ENCODE results near the gene BBC3. TPM values are rescaled to one million over a fixed set of nuclear protein-coding genes. Genes with fewer than 3 reads are reported as not detected.

BBC3 gene
- polyA plus RNA-seq, 4 donors, result 1.6 to 2.9 (median 2.6) TPM

- no peak for DNase-seq (ENCODE audit: low read depth in 4 of 4, low spot score in 2 of 4)
These were observed 21.4 kb downstream of the BBC3 start for GRCh38 chr19:47209319-47210179.

DNA sequence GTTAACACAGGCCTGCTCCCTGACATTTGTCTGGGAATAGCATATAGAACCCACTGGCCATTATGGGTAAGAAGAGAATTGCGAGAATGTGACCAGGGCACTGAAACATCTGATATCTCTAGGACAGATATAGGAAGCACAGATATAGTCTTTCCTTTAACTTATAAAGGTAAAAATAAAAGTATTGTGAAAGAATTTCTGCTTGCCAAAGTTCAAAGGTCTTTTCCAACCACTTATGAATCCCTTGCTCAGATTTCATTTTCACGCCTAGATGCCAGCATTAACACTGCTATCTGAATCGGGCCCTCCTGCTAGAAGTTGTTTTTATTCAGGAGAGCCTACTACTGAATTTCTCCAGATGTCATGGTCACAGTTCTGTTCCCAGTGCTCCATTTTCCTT, 27.7 kb downstream of the BBC3 start:
- DNase-seq (ENCODE audit: low read depth in 4 of 4, low spot score in 2 of 4), result no peak

- no peak for DNase-seq (ENCODE audit: low read depth in 4 of 4, low spot score in 2 of 4)
These were observed 30.5 kb downstream of the BBC3 start for GRCh38 chr19:47200530-47200929.

- no peak for DNase-seq (ENCODE audit: low read depth in 4 of 4, low spot score in 2 of 4)
These were observed 33.9 kb downstream of the BBC3 start for GRCh38 chr19:47197141-47197540.

DNA sequence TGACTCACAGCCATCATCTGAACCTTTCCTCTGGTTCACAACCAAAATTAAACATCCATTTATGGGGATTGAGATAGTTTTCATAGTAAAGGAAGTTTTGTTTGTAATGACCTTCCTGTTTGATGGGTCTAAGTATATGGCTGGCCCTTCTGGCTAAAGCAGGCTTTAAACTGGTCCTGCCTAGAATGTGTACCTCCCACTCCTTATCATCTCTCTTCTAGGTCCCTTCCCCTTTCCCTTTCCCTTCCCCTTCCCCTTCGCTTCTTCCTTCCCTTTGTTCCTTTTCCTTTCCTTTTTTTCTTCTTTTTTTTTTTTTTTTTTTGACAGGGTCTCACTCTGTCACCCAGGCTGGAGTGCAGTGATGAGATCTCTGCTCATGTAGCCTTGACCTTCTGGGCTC, 35.6 kb downstream of the BBC3 start:
- no peak for DNase-seq (ENCODE audit: low read depth in 4 of 4, low spot score in 2 of 4)

- DNase-seq (ENCODE audit: low read depth in 4 of 4, low spot score in 2 of 4), result peak in 3 of 4 donors; percentile 59 to 63 (median 62)
These were observed 40.8 kb downstream of the BBC3 start for GRCh38 chr19:47190167-47190727.

DNA sequence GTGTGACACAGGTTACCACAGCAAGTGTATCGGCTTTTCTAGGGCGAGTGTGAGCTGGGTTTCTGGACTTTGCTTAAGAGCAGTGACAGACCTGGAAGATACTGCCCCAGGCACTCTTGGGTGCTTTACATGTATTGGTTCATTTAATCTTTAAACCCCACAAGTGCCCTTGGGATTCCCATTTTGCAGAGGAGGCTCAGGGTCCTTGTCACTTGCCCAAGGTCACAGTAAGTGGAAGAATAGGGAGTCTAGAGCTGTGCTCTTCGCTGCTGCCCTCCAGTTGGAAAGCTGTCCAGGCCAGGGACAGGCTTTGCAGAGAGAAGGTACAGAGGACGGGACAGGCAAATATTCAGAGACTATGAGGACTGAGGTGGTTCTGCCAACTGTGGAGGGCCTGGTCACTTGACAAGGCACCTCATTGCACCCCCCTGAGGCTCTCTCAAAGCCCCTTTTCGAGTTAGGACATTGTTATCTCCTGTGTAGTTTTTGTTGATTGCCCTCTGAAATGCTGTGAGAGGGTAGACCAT, 42.4 kb downstream of the BBC3 start:
- DNase-seq (ENCODE audit: low read depth in 4 of 4, low spot score in 2 of 4), result no peak

DNA sequence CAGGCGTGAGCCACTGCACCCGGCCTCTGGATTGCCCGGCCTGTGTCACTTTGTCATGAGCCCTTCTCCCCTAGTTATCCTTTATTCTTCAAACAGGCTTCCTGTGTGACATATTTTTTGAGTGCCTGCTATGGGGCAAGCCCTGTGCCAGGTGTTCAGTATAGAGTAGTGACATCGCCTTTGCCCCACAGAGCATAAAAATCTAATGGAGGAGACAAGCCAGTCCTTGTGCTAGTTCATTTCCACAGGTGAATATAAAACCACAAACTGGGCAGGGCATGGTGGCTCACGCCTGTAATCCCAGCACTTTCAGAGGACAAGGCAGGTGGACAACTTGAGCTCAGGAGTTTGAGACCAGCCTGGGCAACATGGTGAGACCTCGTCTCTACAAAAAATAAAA, 43.2 kb downstream of the BBC3 start:
- DNase-seq (ENCODE audit: low read depth in 4 of 4, low spot score in 2 of 4), result no peak

GRCh38 chr19:47187335-47187655, 43.7 kb downstream of the BBC3 start:
- DNase-seq (ENCODE audit: low read depth in 4 of 4, low spot score in 2 of 4), result no peak

DNA sequence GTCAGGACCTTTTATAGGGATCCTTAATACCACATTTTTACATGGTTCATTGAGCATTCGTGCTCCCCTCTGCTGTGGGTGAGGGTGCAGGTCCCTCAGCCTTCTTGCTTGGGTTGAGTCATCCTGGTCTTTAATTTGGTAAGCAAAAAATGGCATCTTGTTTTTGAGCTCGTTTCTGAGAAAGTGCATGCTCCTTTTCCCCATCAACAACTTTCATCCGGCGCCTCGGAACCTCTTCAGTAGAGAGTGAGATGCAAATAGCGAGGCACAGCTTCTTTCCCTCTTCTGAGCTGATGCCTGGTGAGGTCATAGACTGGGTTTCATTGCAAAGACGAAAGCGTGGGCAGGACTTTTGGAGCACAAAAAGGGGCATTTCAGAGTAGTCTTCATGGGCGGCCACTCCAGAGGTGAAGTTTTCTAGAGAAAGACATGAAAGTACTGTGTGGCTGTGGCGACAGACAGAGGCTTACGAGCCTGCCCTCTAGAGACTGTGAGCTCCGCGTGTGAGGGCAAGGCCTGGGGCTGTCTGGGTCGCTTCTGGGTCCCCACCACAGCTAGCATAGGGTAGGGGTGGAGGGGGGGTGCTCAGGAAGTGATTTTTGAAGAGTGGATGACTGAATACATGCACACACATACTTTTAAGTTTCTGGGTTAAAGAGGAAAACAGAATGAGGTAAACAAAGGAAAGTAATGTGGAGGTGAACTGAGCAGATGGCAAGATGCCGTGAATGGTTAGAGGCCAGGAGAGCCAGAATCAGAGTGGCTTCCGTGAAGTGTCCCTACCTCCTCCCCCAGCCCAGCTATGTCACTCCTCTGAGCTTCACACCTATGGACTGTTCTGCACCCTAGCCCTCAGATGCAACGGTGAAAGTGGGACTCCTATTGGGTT, 44.3 kb downstream of the BBC3 start:
- DNase-seq (ENCODE audit: low read depth in 4 of 4, low spot score in 2 of 4), result no peak

DNA sequence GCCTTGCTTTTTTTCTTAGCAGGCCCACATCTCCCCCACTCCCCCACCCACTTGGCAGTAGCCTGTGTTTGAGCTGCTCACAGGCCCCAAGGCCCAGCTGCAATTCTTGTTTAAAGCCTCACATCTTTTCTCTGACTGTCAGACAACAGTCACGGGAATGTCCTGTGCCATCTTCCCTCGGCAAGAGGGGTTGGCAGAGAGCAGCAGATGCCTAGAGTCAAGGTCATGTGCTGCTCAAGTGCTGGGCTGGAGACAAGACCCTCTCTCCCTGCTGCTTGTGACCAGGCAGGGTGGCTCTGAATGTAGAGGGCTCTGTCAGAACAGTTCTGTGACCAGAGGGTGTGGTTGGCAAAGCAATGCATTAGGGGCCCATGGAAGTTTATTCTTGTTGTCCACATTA, 47.4 kb downstream of the BBC3 start:
- DNase-seq (ENCODE audit: low read depth in 4 of 4, low spot score in 2 of 4), result no peak

- DNase-seq (ENCODE audit: low read depth in 4 of 4, low spot score in 2 of 4), result no peak
These were observed 51.2 kb downstream of the BBC3 start for GRCh38 chr19:47179653-47180310.

GRCh38 chr19:47176627-47177090, 54.3 kb downstream of the BBC3 start:
- DNase-seq (ENCODE audit: low read depth in 4 of 4, low spot score in 2 of 4), result no peak

GRCh38 chr19:47176071-47176626, 54.9 kb downstream of the BBC3 start:
- DNase-seq (ENCODE audit: low read depth in 4 of 4, low spot score in 2 of 4), result no peak

GRCh38 chr19:47172666-47173455, 58.1 kb downstream of the BBC3 start:
- no peak for DNase-seq (ENCODE audit: low read depth in 4 of 4, low spot score in 2 of 4)
